Muscle layer of colon (tissue), 2 donors: Measurements from ENCODE around the gene ARMC8.

Source experiments
- H3K27ac ChIP-seq: one replicate; pipeline ENCODE4 v1.7.0; 2013; ENCODE audit warnings: low read depth, mild to moderate bottlenecking, low read length, moderate library complexity
- H3K27me3 ChIP-seq, 2 donors: one replicate each; pipeline ENCODE4 v1.7.0; 2013; ENCODE audit warnings: low read length in 2 of 2, mild to moderate bottlenecking in 2 of 2; ENCODE audit not compliant: insufficient read depth in 2 of 2, control insufficient read depth in 1 of 2
- H3K36me3 ChIP-seq: one replicate; pipeline ENCODE4 v1.7.0; 2013; ENCODE audit warnings: mild to moderate bottlenecking, low read length; ENCODE audit not compliant: insufficient read depth
- H3K4me1 ChIP-seq: one replicate; pipeline ENCODE4 v1.7.0; 2013; ENCODE audit warnings: mild to moderate bottlenecking, low read length; ENCODE audit not compliant: insufficient read depth
- H3K4me3 ChIP-seq, 2 donors: one replicate each; pipeline ENCODE4 v1.7.0; 2013; ENCODE audit warnings: low read length in 2 of 2, low read depth in 1 of 2, mild to moderate bottlenecking in 1 of 2, moderate library complexity in 1 of 2
- H3K9ac ChIP-seq: one replicate; pipeline ENCODE4 v1.7.0; 2013; ENCODE audit warnings: low read length
- H3K9me3 ChIP-seq: one replicate; pipeline ENCODE4 v1.7.0; 2013; ENCODE audit warnings: mild to moderate bottlenecking, low read length
- donor health status: abdominal sarcoma.
- donor health status: Adenocarcinoma of cecum.

Gene ARMC8

DNA sequence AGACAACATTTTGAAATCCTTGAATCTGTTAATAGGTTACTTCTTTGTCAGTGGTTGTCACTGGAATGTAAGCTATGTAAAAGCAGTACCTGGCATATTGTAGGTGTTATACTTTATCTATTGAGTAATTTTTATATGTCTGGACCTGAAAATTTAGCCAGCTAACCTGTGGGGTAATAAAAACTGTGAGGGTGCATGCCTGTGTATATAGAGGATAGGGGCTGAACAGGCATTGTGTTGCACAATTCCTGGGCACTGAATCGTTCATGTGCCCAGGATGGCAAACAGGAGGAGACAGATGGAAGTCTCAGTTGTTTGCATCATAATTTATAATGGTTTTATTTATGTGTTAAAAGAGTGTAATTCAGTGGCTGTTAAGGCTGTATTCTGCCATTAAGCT is 67.1 kb downstream of the ARMC8 start:
- no peaks in the 10 kb centered on the region for H3K27me3 ChIP-seq
- peaks cover 5% of the 10 kb centered on the region for H3K36me3 ChIP-seq
- no peak overlapping the region for H3K9ac ChIP-seq
- H3K4me3 ChIP-seq: no peak overlapping the region
- no peak overlapping the region for H3K27ac ChIP-seq
- no peaks in the 10 kb centered on the region for H3K9me3 ChIP-seq
- H3K4me1 ChIP-seq: no peaks in the 10 kb centered on the region

GRCh38 chr3:138256022-138256421 is 68.9 kb downstream of the ARMC8 start:
- Histone ChIP-seq H3K4me3 (no peak overlapping the region), H3K27ac (no peak overlapping the region), H3K9ac (no peak overlapping the region), H3K9me3 (no peaks in the 10 kb centered on the region), H3K36me3 (peaks cover 9% of the 10 kb centered on the region), H3K4me1 (no peaks in the 10 kb centered on the region), H3K27me3 (no peaks in the 10 kb centered on the region)

- Histone ChIP-seq H3K36me3 (peaks cover 9% of the 10 kb centered on the region), H3K27ac (no peak overlapping the region)
These were observed 70.9 kb downstream of the ARMC8 start for GRCh38 chr3:138257986-138258385.

DNA sequence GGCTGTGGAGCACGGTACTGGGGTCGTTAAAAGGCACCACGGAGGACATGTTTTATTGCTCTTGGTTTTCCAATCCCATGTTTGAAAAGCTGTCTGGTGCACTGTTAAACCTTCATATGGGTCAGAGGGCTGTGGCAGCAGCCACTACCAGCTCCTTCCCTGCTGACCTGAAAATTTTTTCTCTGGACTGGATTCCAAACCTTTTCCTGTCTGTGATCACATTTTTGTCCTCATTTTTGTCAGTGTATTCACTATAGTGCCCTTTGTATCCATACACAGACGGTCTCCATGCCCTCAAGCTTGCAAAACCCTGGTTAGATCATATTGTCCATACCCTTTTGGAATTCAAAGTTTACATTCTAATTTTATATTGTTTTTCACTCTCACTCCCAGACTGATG is 72.0 kb downstream of the ARMC8 start:
- Histone ChIP-seq H3K4me3 (no peak overlapping the region), H3K27me3 (no peaks in the 10 kb centered on the region), H3K9me3 (no peaks in the 10 kb centered on the region), H3K4me1 (no peaks in the 10 kb centered on the region), H3K27ac (no peak overlapping the region), H3K36me3 (peaks cover 13% of the 10 kb centered on the region), H3K9ac (no peak overlapping the region)

More at GRCh38 chr3:138257986-138258385, 70.9 kb downstream of the ARMC8 start:
- H3K9me3 ChIP-seq: no peaks in the 10 kb centered on the region
- H3K9ac ChIP-seq: no peak overlapping the region
- no peak overlapping the region for H3K4me3 ChIP-seq
- no peaks in the 10 kb centered on the region for H3K27me3 ChIP-seq
- no peaks in the 10 kb centered on the region for H3K4me1 ChIP-seq

DNA sequence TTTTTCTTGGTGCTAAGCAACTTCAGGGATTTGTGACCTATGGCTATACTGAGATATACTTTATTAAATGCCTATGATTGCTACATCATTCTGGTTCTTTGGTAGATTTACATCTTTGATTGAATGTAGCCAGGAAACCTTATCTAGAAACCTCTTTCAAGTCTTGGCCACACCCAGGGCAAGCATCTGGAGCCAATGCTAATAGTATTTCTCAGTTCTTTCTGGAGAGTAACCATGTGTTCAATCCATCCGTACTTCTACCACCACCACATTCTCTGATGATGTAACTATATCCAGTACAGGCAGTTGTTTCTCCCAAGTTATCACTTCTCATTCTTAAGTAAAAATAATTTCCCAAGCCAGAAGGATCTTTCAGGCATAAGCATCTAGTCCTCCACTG is 73.5 kb downstream of the ARMC8 start:
- Histone ChIP-seq H3K4me3 (no peak overlapping the region), H3K4me1 (no peaks in the 10 kb centered on the region), H3K9me3 (no peaks in the 10 kb centered on the region), H3K9ac (no peak overlapping the region), H3K27me3 (no peaks in the 10 kb centered on the region), H3K36me3 (peaks cover 14% of the 10 kb centered on the region), H3K27ac (no peak overlapping the region)

DNA sequence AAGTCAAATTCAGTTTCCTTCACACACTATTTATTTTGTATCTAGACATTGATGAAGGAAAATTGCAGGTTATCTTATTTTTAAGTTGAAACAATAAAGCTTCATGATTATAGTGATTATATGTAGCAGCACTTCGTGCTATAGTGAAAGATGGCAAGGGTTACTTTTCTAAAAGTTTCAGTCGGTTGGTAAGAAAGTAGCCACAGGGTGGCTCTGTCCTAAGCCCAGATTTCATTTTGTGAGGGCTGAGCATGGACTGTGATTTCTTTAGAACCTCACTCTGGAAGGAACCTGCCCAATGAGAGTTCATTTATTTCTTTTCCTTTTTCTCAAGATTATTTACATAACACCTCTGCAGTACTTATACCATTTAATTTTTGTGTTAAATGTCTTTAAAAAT is 76.0 kb downstream of the ARMC8 start:
- H3K27ac ChIP-seq: no peak overlapping the region
- H3K9ac ChIP-seq: no peak overlapping the region
- no peaks in the 10 kb centered on the region for H3K27me3 ChIP-seq
- H3K36me3 ChIP-seq: peaks cover 22% of the 10 kb centered on the region
- H3K9me3 ChIP-seq: no peaks in the 10 kb centered on the region
- H3K4me1 ChIP-seq: no peaks in the 10 kb centered on the region
- no peak overlapping the region for H3K4me3 ChIP-seq

DNA sequence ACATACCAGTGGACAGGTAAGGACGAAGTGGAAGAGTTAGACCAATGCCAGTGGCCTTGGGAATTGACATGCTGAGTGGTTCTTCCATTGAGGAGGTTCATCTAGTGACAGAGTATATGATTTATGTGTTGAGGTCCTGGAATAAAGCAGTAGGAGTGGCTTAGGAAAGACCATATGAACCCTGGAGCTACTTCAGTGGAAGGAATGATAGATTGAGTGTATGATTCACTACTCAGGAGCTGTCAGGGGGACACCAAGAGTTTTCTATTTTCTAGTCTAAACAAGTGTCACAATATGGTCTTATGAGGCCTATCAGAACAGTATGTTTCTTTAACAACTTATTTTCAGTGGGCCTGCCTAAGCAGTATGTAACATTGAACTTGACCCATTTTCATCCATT is 78.6 kb downstream of the ARMC8 start:
- Histone ChIP-seq H3K9ac (no peak overlapping the region), H3K27me3 (no peaks in the 10 kb centered on the region), H3K27ac (no peak overlapping the region), H3K4me1 (no peaks in the 10 kb centered on the region), H3K9me3 (no peaks in the 10 kb centered on the region), H3K4me3 (no peak overlapping the region), H3K36me3 (peaks cover 13% of the 10 kb centered on the region)

DNA sequence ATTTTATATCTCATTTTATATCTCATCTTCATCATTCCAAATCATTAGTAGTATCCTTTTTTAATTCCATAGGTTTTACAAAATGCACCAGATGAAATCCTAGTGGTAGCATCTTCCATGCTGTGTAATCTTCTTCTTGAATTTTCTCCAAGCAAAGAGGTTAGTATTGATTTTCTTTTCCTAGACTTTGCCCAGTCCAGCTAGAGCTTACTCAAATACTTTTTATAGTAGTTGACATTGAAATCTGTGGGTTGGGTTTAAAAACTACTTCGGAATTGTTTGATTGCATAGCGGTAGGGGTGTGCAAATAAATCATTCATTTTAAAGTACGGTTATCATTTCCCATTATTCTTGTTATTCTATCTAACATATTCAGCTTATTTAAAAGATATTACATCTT is 80.0 kb downstream of the ARMC8 start:
- Histone ChIP-seq H3K27ac (no peak overlapping the region), H3K27me3 (no peaks in the 10 kb centered on the region), H3K9ac (no peak overlapping the region), H3K9me3 (no peaks in the 10 kb centered on the region), H3K4me1 (no peaks in the 10 kb centered on the region), H3K36me3 (peaks cover 19% of the 10 kb centered on the region), H3K4me3 (no peak overlapping the region)

GRCh38 chr3:138270245-138270644 is 83.1 kb downstream of the ARMC8 start:
- H3K27me3 ChIP-seq: no peaks in the 10 kb centered on the region
- H3K4me3 ChIP-seq: no peak overlapping the region
- H3K9ac ChIP-seq: no peak overlapping the region
- no peaks in the 10 kb centered on the region for H3K4me1 ChIP-seq
- no peaks in the 10 kb centered on the region for H3K9me3 ChIP-seq
- peaks cover 36% of the 10 kb centered on the region for H3K36me3 ChIP-seq
- H3K27ac ChIP-seq: no peak overlapping the region

DNA sequence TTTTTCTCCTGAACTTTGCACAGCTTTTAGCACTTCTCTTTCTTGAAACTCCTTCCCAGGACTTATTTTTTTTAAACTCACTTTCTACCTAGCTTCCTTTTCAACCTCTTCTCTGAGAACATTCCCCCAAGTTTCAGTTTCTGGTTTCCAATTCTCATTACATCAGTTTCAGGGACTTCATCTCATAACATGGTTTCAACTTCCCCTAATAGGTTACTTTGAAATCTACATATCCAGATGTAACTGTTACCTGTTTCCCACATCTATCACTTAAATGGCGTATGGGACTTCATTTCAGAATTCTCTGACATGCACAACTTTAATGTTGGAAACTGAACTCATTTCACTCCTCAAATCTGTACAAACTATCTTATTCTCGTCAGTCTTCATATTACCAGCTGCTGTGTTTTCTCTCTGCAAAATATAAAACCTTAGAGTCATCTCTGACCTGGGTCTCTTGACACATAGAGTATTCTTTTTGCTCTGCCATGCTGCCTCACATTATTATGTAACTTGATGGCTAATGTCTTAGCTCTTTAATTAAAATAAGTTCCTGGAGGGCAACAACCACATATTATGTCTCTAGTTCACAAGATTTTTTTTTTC is 84.2 kb downstream of the ARMC8 start:
- Histone ChIP-seq H3K27ac (no peak overlapping the region), H3K36me3 (peaks cover 31% of the 10 kb centered on the region), H3K4me3 (no peak overlapping the region), H3K27me3 (no peaks in the 10 kb centered on the region), H3K4me1 (no peaks in the 10 kb centered on the region), H3K9me3 (no peaks in the 10 kb centered on the region), H3K9ac (no peak overlapping the region)

DNA sequence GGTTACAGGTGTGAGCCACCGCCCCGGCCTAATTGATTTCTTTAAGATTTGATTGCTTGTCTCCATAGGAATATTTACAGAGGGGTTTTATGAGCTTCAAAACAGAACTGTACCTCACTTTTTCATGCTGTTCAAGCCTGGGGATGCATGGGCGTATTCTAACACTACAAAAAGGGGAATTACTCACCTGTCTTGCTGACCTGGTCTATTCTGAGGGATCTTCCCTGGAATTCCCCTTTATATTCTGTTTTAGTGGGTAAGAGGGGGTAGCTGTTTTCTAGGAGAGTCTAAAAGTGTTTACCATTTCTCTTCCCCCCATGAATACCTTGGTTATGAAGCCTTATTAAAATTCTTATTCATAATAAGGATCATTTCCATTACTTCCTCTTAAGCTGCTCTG is 94.5 kb downstream of the ARMC8 start:
- Histone ChIP-seq H3K9ac (no peak overlapping the region), H3K36me3 (peaks cover 30% of the 10 kb centered on the region), H3K4me1 (no peaks in the 10 kb centered on the region), H3K4me3 (no peak overlapping the region), H3K27ac (no peak overlapping the region), H3K9me3 (no peaks in the 10 kb centered on the region), H3K27me3 (no peaks in the 10 kb centered on the region)

DNA sequence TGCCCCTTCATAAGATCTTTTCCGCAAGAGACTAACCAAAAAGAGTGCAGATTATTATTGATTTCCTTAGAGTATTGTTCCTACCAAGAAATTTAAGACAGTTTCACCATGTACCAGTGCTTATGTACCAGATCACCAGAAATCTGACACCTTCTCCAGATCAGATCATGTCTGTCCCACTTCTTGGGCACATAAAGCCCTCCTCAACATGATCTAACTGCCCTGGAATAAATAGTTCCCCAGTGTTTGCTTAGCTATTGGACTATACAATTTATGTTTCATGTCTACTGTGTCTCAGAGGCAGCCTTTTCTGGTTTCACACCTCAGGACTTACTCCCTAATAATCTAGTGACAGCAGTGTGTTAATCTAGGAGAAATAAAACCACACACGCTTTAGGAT is 95.7 kb downstream of the ARMC8 start:
- H3K4me3 ChIP-seq: no peak overlapping the region
- no peaks in the 10 kb centered on the region for H3K9me3 ChIP-seq
- no peak overlapping the region for H3K27ac ChIP-seq
- H3K36me3 ChIP-seq: peaks cover 41% of the 10 kb centered on the region
- no peaks in the 10 kb centered on the region for H3K27me3 ChIP-seq
- H3K4me1 ChIP-seq: no peaks in the 10 kb centered on the region
- no peak overlapping the region for H3K9ac ChIP-seq
